ENCODE results near the gene TMEM60.
"Not testable (repeated sequence)": the region's sequence is repeated elsewhere in the genome, so short reads cannot be mapped to it uniquely, and the experiment has no call there.

TMEM60 gene

GRCh38 chr7:77808517-77808916 is 10.3 kb upstream of the TMEM60 start:
- no peak for DNase-seq

GRCh38 chr7:77806425-77806824 is 8.2 kb upstream of the TMEM60 start:
- no peak for DNase-seq

GRCh38 chr7:77802557-77803405 is 4.5 kb upstream of the TMEM60 start:
- no peak for DNase-seq

- DNase-seq, result no peak
Measured at GRCh38 chr7:77800730-77801129, 2.5 kb upstream of the TMEM60 start.

- DNase-seq, result no peak
Measured at GRCh38 chr7:77800158-77800557, 1.9 kb upstream of the TMEM60 start.

- peak; percentile 26 for DNase-seq
Measured at GRCh38 chr7:77799078-77799964, 1.1 kb upstream of the TMEM60 start.

GRCh38 chr7:77797734-77798393 is 370 bp downstream of the TMEM60 start:
- DNase-seq, result no peak

GRCh38 chr7:77796960-77797359 is 1.3 kb downstream of the TMEM60 start:
- no peak for DNase-seq

- DNase-seq, result no peak
Measured at GRCh38 chr7:77796109-77796508, 2.1 kb downstream of the TMEM60 start.

GRCh38 chr7:77794000-77794399 is 4.2 kb downstream of the TMEM60 start:
- no peak for DNase-seq

GRCh38 chr7:77791956-77792355 is 6.3 kb downstream of the TMEM60 start:
- no peak for DNase-seq

- no peak for DNase-seq
Measured at GRCh38 chr7:77791336-77791735, 6.9 kb downstream of the TMEM60 start.

GRCh38 chr7:77788327-77788902 is 9.8 kb downstream of the TMEM60 start:
- no peak for DNase-seq

GRCh38 chr7:77786741-77787140 is 11.5 kb downstream of the TMEM60 start:
- DNase-seq, result no peak

- no peak for DNase-seq
Measured at GRCh38 chr7:77786018-77786417, 12.2 kb downstream of the TMEM60 start.

GRCh38 chr7:77784426-77784825 is 13.8 kb downstream of the TMEM60 start:
- DNase-seq, result not testable (repeated sequence)

GRCh38 chr7:77783545-77783944 is 14.7 kb downstream of the TMEM60 start:
- DNase-seq, result no peak

- no peak for DNase-seq
Measured at GRCh38 chr7:77783111-77783510, 15.1 kb downstream of the TMEM60 start.

- DNase-seq, result no peak
Measured at GRCh38 chr7:77782383-77782782, 15.9 kb downstream of the TMEM60 start.

- no peak for DNase-seq
Measured at GRCh38 chr7:77778535-77778934, 19.7 kb downstream of the TMEM60 start.

GRCh38 chr7:77771901-77772300 is 26.3 kb downstream of the TMEM60 start:
- no peak for DNase-seq

GRCh38 chr7:77770316-77770715 is 27.9 kb downstream of the TMEM60 start:
- no peak for DNase-seq

All from stimulated activated CD4-positive, alpha-beta T cell treated with anti-CD3 and anti-CD28 coated beads, Interleukin-4, amount 100 ng/mL, for 1 hour (primary cell).